Measurements from ENCODE around the gene MUC4. TPM values are rescaled to one million over a fixed set of nuclear protein-coding genes. Genes with fewer than 3 reads are reported as not detected.

MUC4 gene
- total and polyA plus RNA-seq, 2 experiments from 2014 or later = 1.3 TPM

DNA sequence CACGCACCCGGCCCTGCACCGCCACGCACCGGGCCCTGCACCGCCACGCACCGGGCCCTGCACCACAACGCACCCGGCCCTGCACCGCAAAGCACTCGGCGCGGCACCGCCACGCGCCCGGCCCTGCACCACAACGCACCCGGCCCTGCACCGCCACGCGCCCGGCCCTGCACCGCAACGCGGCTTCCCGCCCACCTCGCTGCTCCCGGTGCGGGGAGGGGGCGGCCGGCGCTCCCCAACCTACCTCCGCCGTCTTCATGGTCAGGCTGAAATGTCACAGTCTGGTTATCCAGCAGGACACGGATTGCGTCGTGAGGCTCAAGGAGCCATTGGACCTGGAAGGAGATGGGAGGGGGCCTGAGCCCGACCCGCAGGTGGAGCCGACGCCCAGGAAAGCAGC is 49.1 kb downstream of the MUC4 start (continued):
- TF ChIP-seq ZNF331 (CRISPR knock-in tag; IDR thresholded peaks at IDR 0.05; ENCODE audit: low read depth) = no peak
- TF ChIP-seq, protein P1, sequence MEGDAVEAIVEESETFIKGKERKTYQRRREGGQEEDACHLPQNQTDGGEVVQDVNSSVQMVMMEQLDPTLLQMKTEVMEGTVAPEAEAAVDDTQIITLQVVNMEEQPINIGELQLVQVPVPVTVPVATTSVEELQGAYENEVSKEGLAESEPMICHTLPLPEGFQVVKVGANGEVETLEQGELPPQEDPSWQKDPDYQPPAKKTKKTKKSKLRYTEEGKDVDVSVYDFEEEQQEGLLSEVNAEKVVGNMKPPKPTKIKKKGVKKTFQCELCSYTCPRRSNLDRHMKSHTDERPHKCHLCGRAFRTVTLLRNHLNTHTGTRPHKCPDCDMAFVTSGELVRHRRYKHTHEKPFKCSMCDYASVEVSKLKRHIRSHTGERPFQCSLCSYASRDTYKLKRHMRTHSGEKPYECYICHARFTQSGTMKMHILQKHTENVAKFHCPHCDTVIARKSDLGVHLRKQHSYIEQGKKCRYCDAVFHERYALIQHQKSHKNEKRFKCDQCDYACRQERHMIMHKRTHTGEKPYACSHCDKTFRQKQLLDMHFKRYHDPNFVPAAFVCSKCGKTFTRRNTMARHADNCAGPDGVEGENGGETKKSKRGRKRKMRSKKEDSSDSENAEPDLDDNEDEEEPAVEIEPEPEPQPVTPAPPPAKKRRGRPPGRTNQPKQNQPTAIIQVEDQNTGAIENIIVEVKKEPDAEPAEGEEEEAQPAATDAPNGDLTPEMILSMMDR (conservative IDR thresholded peaks at IDR 0.05; ENCODE audit: low read depth in 2 of 2) = no peak
- TF ChIP-seq ZNF114 (CRISPR knock-in tag; IDR thresholded peaks at IDR 0.05) = no peak
- no peak for TF ChIP-seq CREB1 (CRISPR knock-in tag; IDR thresholded peaks at IDR 0.05; ENCODE audit: low read depth)
- no peak for TF ChIP-seq STAT1 (IDR thresholded peaks at IDR 0.05; ENCODE audit: unreplicated experiment)
- TF ChIP-seq NANOG (IDR thresholded peaks at IDR 0.05; ENCODE audit: borderline replicate concordance) = no peak
- no peak for TF ChIP-seq POLR2AphosphoS5 (IDR thresholded peaks at IDR 0.05; ENCODE audit: low read depth)

DNA sequence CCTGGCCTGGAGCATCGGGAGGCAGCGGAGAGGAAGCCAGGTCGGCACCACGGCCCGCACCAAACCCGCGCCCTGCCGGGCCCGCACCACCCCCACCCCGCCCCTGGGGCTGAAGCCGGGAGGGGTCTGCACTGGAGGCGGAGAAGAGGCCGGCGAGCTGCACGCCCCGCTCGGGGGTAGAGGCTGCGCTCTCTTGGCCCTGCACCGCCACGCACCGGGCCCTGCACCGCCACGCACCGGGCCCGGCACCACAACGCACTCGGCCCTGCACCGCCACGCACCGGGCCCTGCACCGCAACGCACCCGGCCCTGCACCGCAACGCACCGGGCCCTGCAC is 49.5 kb downstream of the MUC4 start:
- Histone ChIP-seq H3F3A (replicated peaks; ENCODE audit: low read depth) (no peaks in the 10 kb centered on the region), H3K27ac (ENCODE audit: low read depth) (no peak overlapping the region), H4K20me1 (replicated peaks; ENCODE audit: insufficient read depth) (no peaks in the 10 kb centered on the region), H2AFZ (no peak overlapping the region), H3K27me3 (ENCODE audit: insufficient read depth) (no peaks in the 10 kb centered on the region), H3K4me3 (no peak overlapping the region), H3K36me3 (ENCODE audit: insufficient read depth) (no peaks in the 10 kb centered on the region), H3K4me2 (no peak overlapping the region), H3K79me2 (replicated peaks; ENCODE audit: insufficient read depth) (no peaks in the 10 kb centered on the region), H3K9me2 (ENCODE audit: insufficient read depth) (no peaks in the 10 kb centered on the region), H3K4me1 (ENCODE audit: insufficient read depth) (no peaks in the 10 kb centered on the region)
- peak; percentile 41; the same call in 1 of the 3 replicates for ATAC-seq
- TF ChIP-seq NANOG (IDR thresholded peaks at IDR 0.05; ENCODE audit: borderline replicate concordance) (no peak), ZNF331 (CRISPR knock-in tag; IDR thresholded peaks at IDR 0.05; ENCODE audit: low read depth) (no peak), CREB1 (CRISPR knock-in tag; IDR thresholded peaks at IDR 0.05; ENCODE audit: low read depth) (no peak), STAT1 (IDR thresholded peaks at IDR 0.05; ENCODE audit: unreplicated experiment) (no peak)
- TF ChIP-seq, protein P2, sequence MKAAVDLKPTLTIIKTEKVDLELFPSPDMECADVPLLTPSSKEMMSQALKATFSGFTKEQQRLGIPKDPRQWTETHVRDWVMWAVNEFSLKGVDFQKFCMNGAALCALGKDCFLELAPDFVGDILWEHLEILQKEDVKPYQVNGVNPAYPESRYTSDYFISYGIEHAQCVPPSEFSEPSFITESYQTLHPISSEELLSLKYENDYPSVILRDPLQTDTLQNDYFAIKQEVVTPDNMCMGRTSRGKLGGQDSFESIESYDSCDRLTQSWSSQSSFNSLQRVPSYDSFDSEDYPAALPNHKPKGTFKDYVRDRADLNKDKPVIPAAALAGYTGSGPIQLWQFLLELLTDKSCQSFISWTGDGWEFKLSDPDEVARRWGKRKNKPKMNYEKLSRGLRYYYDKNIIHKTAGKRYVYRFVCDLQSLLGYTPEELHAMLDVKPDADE (IDR thresholded peaks at IDR 0.05) = no peak
- TF ChIP-seq, protein P1 (conservative IDR thresholded peaks at IDR 0.05; ENCODE audit: low read depth in 2 of 2) = no peak
- TF ChIP-seq, protein P3, sequence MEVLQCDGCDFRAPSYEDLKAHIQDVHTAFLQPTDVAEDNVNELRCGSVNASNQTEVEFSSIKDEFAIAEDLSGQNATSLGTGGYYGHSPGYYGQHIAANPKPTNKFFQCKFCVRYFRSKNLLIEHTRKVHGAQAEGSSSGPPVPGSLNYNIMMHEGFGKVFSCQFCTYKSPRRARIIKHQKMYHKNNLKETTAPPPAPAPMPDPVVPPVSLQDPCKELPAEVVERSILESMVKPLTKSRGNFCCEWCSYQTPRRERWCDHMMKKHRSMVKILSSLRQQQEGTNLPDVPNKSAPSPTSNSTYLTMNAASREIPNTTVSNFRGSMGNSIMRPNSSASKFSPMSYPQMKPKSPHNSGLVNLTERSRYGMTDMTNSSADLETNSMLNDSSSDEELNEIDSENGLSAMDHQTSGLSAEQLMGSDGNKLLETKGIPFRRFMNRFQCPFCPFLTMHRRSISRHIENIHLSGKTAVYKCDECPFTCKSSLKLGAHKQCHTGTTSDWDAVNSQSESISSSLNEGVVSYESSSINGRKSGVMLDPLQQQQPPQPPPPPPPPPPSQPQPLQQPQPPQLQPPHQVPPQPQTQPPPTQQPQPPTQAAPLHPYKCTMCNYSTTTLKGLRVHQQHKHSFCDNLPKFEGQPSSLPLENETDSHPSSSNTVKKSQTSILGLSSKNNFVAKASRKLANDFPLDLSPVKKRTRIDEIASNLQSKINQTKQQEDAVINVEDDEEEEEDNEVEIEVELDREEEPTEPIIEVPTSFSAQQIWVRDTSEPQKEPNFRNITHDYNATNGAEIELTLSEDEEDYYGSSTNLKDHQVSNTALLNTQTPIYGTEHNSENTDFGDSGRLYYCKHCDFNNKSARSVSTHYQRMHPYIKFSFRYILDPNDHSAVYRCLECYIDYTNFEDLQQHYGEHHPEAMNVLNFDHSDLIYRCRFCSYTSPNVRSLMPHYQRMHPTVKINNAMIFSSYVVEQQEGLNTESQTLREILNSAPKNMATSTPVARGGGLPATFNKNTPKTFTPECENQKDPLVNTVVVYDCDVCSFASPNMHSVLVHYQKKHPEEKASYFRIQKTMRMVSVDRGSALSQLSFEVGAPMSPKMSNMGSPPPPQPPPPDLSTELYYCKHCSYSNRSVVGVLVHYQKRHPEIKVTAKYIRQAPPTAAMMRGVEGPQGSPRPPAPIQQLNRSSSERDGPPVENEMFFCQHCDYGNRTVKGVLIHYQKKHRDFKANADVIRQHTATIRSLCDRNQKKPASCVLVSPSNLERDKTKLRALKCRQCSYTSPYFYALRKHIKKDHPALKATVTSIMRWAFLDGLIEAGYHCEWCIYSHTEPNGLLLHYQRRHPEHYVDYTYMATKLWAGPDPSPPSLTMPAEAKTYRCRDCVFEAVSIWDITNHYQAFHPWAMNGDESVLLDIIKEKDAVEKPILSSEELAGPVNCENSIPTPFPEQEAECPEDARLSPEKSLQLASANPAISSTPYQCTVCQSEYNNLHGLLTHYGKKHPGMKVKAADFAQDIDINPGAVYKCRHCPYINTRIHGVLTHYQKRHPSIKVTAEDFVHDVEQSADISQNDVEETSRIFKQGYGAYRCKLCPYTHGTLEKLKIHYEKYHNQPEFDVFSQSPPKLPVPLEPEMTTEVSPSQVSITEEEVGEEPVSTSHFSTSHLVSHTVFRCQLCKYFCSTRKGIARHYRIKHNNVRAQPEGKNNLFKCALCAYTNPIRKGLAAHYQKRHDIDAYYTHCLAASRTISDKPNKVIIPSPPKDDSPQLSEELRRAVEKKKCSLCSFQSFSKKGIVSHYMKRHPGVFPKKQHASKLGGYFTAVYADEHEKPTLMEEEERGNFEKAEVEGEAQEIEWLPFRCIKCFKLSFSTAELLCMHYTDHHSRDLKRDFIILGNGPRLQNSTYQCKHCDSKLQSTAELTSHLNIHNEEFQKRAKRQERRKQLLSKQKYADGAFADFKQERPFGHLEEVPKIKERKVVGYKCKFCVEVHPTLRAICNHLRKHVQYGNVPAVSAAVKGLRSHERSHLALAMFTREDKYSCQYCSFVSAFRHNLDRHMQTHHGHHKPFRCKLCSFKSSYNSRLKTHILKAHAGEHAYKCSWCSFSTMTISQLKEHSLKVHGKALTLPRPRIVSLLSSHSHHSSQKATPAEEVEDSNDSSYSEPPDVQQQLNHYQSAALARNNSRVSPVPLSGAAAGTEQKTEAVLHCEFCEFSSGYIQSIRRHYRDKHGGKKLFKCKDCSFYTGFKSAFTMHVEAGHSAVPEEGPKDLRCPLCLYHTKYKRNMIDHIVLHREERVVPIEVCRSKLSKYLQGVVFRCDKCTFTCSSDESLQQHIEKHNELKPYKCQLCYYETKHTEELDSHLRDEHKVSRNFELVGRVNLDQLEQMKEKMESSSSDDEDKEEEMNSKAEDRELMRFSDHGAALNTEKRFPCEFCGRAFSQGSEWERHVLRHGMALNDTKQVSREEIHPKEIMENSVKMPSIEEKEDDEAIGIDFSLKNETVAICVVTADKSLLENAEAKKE (CRISPR knock-in tag; IDR thresholded peaks at IDR 0.05) = no peak
- TF ChIP-seq, protein P4, sequence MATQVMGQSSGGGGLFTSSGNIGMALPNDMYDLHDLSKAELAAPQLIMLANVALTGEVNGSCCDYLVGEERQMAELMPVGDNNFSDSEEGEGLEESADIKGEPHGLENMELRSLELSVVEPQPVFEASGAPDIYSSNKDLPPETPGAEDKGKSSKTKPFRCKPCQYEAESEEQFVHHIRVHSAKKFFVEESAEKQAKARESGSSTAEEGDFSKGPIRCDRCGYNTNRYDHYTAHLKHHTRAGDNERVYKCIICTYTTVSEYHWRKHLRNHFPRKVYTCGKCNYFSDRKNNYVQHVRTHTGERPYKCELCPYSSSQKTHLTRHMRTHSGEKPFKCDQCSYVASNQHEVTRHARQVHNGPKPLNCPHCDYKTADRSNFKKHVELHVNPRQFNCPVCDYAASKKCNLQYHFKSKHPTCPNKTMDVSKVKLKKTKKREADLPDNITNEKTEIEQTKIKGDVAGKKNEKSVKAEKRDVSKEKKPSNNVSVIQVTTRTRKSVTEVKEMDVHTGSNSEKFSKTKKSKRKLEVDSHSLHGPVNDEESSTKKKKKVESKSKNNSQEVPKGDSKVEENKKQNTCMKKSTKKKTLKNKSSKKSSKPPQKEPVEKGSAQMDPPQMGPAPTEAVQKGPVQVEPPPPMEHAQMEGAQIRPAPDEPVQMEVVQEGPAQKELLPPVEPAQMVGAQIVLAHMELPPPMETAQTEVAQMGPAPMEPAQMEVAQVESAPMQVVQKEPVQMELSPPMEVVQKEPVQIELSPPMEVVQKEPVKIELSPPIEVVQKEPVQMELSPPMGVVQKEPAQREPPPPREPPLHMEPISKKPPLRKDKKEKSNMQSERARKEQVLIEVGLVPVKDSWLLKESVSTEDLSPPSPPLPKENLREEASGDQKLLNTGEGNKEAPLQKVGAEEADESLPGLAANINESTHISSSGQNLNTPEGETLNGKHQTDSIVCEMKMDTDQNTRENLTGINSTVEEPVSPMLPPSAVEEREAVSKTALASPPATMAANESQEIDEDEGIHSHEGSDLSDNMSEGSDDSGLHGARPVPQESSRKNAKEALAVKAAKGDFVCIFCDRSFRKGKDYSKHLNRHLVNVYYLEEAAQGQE (IDR thresholded peaks at IDR 0.05; ENCODE audit: unreplicated experiment) = no peak
- H3K27me3 Mint-ChIP-seq (ENCODE audit: insufficient read depth, low read depth, poor library complexity) = peaks cover 2% of the 10 kb centered on the region
- H3K4me1 Mint-ChIP-seq = peaks cover under 1% of the 10 kb centered on the region
- no peaks in the 10 kb centered on the region for H3K36me3 Mint-ChIP-seq (ENCODE audit: low read depth)
- H3K9me3 Mint-ChIP-seq = peaks cover 2% of the 10 kb centered on the region; the same call in 1 of the 3 replicates
- no peak overlapping the region for H3K27ac Mint-ChIP-seq
- DNase-seq (ENCODE audit: low spot score) = no peak
- no peak overlapping the region for H3K4me3 Mint-ChIP-seq
